CD14-positive monocyte (primary cell): ENCODE data around the gene MT1G. TPM values are rescaled to one million over a fixed set of nuclear protein-coding genes. Genes with fewer than 3 reads are reported as not detected.
A peak's percentile ranks its signal among the peaks of the same experiment; 100 is the strongest.

Experiments
- DNase-seq, 3 donors: peaks; one replicate each; pipeline ENCODE4 v3.0.0-alpha.2; 2011 to 2022
- H2AFZ ChIP-seq: 2 replicates; pipeline ENCODE4 v1.6.0; 2012; ENCODE audit warnings: mild to moderate bottlenecking, low read depth, low read length, inconsistent platforms; ENCODE audit not compliant: insufficient read depth, poor library complexity, severe bottlenecking
- H3K27ac ChIP-seq, 2 donors: 1 replicate in 1 of 2; 2 replicates in 1 of 2; pipeline ENCODE4 v1.5.1; 2012 to 2013; ENCODE audit warnings: low read length in 2 of 2, control low read depth in 1 of 2, inconsistent platforms in 1 of 2, low read depth in 1 of 2, mild to moderate bottlenecking in 1 of 2
- H3K27me3 ChIP-seq, 2 donors: one replicate each; pipeline versions ENCODE4 v1.6.0 to v1.6.1; 2011 to 2013; ENCODE audit warnings: low read length in 2 of 2; ENCODE audit not compliant: control insufficient read depth in 2 of 2, insufficient read depth in 2 of 2
- H3K36me3 ChIP-seq, 2 donors: replicated peaks in 1 of 2; 1 replicate in 1 of 2; 2 replicates in 1 of 2; pipeline versions ENCODE4 v1.5.1 to v1.6.1; 2012 to 2013; ENCODE audit warnings: low read length in 2 of 2, control low read depth in 1 of 2, inconsistent platforms in 1 of 2, mild to moderate bottlenecking in 1 of 2; ENCODE audit not compliant: insufficient read depth in 2 of 2, control insufficient read depth in 1 of 2
- H3K4me1 ChIP-seq, 2 donors: 1 replicate in 1 of 2; 2 replicates in 1 of 2; pipeline versions ENCODE4 v1.5.1 to v1.6.1; 2012 to 2013; ENCODE audit warnings: low read length in 2 of 2, control low read depth in 1 of 2, inconsistent platforms in 1 of 2, mild to moderate bottlenecking in 1 of 2, moderate library complexity in 1 of 2; ENCODE audit not compliant: insufficient read depth in 2 of 2, control insufficient read depth in 1 of 2
- H3K4me2 ChIP-seq: replicated peaks from 2 replicates; pipeline ENCODE3; 2012; ENCODE audit warnings: low read length, moderate library complexity, mild to moderate bottlenecking; ENCODE audit not compliant: poor library complexity, severe bottlenecking; ENCODE audit errors: extremely low read depth
- H3K4me3 ChIP-seq, 3 experiments: fragments of 200-600 bp in 1 of 3; sonication (generic) in 1 of 3; replicated peaks in 1 of 3; 1 replicate in 2 of 3; 2 replicates in 1 of 3; pipeline ENCODE4 v1.5.1; 2011 to 2013; ENCODE audit warnings: low read length in 3 of 3, mild to moderate bottlenecking in 3 of 3, control low read depth in 2 of 3, low read depth in 2 of 3, inconsistent platforms in 1 of 3, moderate library complexity in 1 of 3
- H3K79me2 ChIP-seq: 2 replicates; pipeline ENCODE4 v1.6.0; 2012; ENCODE audit warnings: mild to moderate bottlenecking, control low read depth, inconsistent platforms, low read length, moderate library complexity; ENCODE audit not compliant: insufficient read depth
- H3K9ac ChIP-seq: 2 replicates; pipeline ENCODE4 v1.6.0; 2017; ENCODE audit warnings: low read length, mild to moderate bottlenecking; ENCODE audit not compliant: insufficient read depth, poor library complexity, severe bottlenecking
- H3K9me3 ChIP-seq, 2 donors: replicated peaks in 1 of 2; 1 replicate in 1 of 2; 2 replicates in 1 of 2; pipeline versions ENCODE4 v1.5.1 to v1.6.1; 2012 to 2013; ENCODE audit warnings: low read length in 2 of 2, control low read depth in 1 of 2; ENCODE audit not compliant: control insufficient read depth in 1 of 2, insufficient read depth in 1 of 2
- H4K20me1 ChIP-seq: 2 replicates; pipeline ENCODE4 v1.6.0; 2012; ENCODE audit warnings: mild to moderate bottlenecking, low read length, control low read depth, moderate library complexity; ENCODE audit not compliant: insufficient read depth
- H3K27ac Mint-ChIP-seq, 7 donors: one replicate each; pipeline ENCODE4 v1.8.0; 2020; ENCODE audit warnings: mild to moderate bottlenecking in 7 of 7, mixed read lengths in 7 of 7, moderate library complexity in 6 of 7, inconsistent platforms in 2 of 7
- H3K27me3 Mint-ChIP-seq, 3 donors: one replicate each; pipeline ENCODE4 v1.8.0; 2021 to 2022; ENCODE audit warnings: low read depth in 3 of 3, mild to moderate bottlenecking in 3 of 3, mixed read lengths in 3 of 3, moderate library complexity in 3 of 3, inconsistent platforms in 1 of 3
- H3K36me3 Mint-ChIP-seq, 2 donors: one replicate each; pipeline ENCODE4 v1.8.0; 2020; ENCODE audit warnings: mixed read lengths in 2 of 2, inconsistent platforms in 1 of 2, mild to moderate bottlenecking in 1 of 2
- H3K4me1 Mint-ChIP-seq: one replicate; pipeline ENCODE4 v1.8.0; 2020; ENCODE audit warnings: mild to moderate bottlenecking, mixed read lengths
- H3K4me3 Mint-ChIP-seq, 2 donors: one replicate each; pipeline ENCODE4 v1.8.0; 2020; ENCODE audit warnings: mild to moderate bottlenecking in 2 of 2, mixed read lengths in 2 of 2, moderate library complexity in 1 of 2
- H3K9me3 Mint-ChIP-seq, 7 donors: one replicate each; pipeline ENCODE4 v1.8.0; 2020 to 2022; ENCODE audit warnings: mixed read lengths in 7 of 7, mild to moderate bottlenecking in 6 of 7, moderate library complexity in 6 of 7, inconsistent platforms in 2 of 7
- WGBS: methylation state at CpG from one replicate; pipeline ENCODE4 v1.1.5; 2013; ENCODE audit warnings: missing lambda C conversion rate; ENCODE audit not compliant: insufficient coverage; 5-methylcytosine and 5-hydroxymethylcytosine counted together
- intact Hi-C, 2 donors: fragments of 100-400 bp; cut with micrococcal nuclease; formaldehyde crosslinking; loops; one replicate each; pipeline versions ENCODE4 v1.15.0 to v1.15.1; 2023
- polyA plus RNA-seq, 3 donors: library from polyadenylated mRNA; depleted of rRNA in 1 of 3; unstranded in 2 of 3; stranded (reverse) in 1 of 3; fragments of 300-500 nt in 2 of 3; fragments of >200 nt in 1 of 3; fragmentation: Illumina TruSeq in 2 of 3; gene quantifications; 1 replicate in 2 of 3; 2 replicates in 1 of 3; pipeline ENCODE4 v1.2.3, GENCODE V29; 2012 to 2021
- TF ChIP-seq, protein P1 (sequence below): fragments of 200-600 bp; IDR thresholded peaks from one replicate; pipeline ENCODE4 v1.8.0; 2022; ENCODE audit warnings: antibody characterized with exemption, mild to moderate bottlenecking

Gene MT1G
- polyA plus RNA-seq, 3 donors: 1.1 to 1.4 TPM; not detected in 1

DNA sequence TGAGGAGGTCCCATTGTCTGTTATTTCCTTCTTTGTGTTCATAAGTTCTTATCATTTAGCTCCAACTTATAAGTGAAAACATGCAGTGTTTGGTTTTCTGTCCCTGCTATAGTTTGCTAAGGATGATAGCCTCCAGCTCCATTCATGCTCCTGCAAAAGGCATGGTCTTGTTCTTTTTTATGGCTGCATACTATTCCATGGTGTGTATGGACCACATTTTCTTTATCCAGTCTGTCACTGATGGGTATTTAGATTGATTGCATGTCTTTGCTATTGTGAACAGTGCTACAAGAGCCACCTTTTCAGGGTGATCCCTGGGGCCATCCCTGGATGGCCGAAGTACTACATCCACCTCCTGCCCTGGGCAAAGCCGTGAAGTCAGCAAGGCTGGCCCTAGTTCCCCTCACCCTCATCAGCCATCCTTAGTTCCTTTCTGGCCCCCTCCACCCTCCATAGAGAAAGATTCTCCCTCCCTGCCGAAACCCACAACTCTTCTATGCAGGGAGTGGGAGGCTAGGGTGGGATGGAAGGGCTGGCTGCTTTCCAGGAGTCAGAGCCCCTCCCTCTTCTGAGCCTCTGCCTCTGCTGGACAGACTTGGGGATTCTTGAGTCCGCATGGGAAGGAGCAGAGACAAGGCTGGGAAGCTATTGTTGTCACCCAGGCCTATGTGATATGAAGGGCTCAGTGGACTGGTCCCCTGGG, 22.7 kb upstream of the MT1G start:
- Mint-ChIP-seq H3K27ac (no peak overlapping the region), H3K36me3 (peaks cover 4 to 5% of the 10 kb centered on the region in 2 donors), H3K9me3 (peaks cover 5 to 24% (median 21%) of the 10 kb centered on the region in 7 donors), H3K4me1 (no peaks in the 10 kb centered on the region), H3K4me3 (peak overlapping the region in 1 of 2 donors; percentile 1), H3K27me3 (peaks cover 2 to 15% (median 7%) of the 10 kb centered on the region in 3 donors)
- Histone ChIP-seq H4K20me1 (no peaks in the 10 kb centered on the region), H3K27ac (no peak overlapping the region), H3K4me2 (no peak overlapping the region), H3K4me3 (no peak overlapping the region), H3K4me1 (no peaks in the 10 kb centered on the region), H3K79me2 (no peaks in the 10 kb centered on the region), H3K9me3 (peaks cover 0 to 11% of the 10 kb centered on the region in 2 donors), H3K9ac (no peak overlapping the region), H3K27me3 (no peaks in the 10 kb centered on the region), H3K36me3 (no peaks in the 10 kb centered on the region), H2AFZ (no peak overlapping the region)
- intact Hi-C loops: no loop called here
- WGBS: no CpG with 5 or more reads among the region's 4 CpGs
- TF ChIP-seq, protein P1, sequence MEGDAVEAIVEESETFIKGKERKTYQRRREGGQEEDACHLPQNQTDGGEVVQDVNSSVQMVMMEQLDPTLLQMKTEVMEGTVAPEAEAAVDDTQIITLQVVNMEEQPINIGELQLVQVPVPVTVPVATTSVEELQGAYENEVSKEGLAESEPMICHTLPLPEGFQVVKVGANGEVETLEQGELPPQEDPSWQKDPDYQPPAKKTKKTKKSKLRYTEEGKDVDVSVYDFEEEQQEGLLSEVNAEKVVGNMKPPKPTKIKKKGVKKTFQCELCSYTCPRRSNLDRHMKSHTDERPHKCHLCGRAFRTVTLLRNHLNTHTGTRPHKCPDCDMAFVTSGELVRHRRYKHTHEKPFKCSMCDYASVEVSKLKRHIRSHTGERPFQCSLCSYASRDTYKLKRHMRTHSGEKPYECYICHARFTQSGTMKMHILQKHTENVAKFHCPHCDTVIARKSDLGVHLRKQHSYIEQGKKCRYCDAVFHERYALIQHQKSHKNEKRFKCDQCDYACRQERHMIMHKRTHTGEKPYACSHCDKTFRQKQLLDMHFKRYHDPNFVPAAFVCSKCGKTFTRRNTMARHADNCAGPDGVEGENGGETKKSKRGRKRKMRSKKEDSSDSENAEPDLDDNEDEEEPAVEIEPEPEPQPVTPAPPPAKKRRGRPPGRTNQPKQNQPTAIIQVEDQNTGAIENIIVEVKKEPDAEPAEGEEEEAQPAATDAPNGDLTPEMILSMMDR: no peak
- DNase-seq: no peak

DNA sequence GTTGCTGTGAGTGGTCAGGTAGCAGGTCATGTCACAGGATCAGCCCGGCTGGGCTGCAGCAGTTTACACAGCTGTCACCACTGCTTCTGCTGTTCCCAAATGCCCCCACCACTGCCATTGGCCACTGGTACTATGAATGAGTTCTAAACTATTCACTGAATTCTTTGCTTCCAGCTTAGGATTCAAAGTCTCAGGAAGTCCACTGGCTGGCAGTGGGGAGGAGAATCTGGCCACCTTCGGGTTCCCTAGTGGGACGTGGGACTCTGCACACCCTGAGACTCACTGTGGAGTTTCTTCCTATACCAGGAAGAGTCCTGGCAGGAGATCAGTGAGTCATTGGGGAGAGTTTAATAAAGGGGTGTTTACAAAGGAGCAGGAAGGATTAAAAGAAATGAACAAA, 21.3 kb upstream of the MT1G start:
- Mint-ChIP-seq H3K27ac (no peak overlapping the region), H3K4me3 (no peak overlapping the region), H3K36me3 (peaks cover 5 to 7% of the 10 kb centered on the region in 2 donors), H3K9me3 (peaks cover 5 to 23% (median 19%) of the 10 kb centered on the region in 7 donors), H3K27me3 (peaks cover 2 to 20% (median 6%) of the 10 kb centered on the region in 3 donors), H3K4me1 (no peaks in the 10 kb centered on the region)
- WGBS: 80% methylated on average over 1 of the region's 3 CpGs
- intact Hi-C loops: no loop called here
- TF ChIP-seq, protein P1: no peak
- Histone ChIP-seq H3K36me3 (no peaks in the 10 kb centered on the region), H4K20me1 (no peaks in the 10 kb centered on the region), H3K4me2 (no peak overlapping the region), H3K4me3 (no peak overlapping the region), H2AFZ (no peak overlapping the region), H3K27me3 (no peaks in the 10 kb centered on the region), H3K9ac (no peak overlapping the region), H3K9me3 (peaks cover 0 to 10% of the 10 kb centered on the region in 2 donors), H3K79me2 (no peaks in the 10 kb centered on the region), H3K27ac (no peak overlapping the region), H3K4me1 (no peaks in the 10 kb centered on the region)
- no peak for DNase-seq
